Putamen (tissue), 1 donor: ENCODE measurements around the gene MBNL2.
A peak's percentile ranks its signal among the peaks of the same experiment; 100 is the strongest.
"Not testable (repeated sequence)": the region's sequence is repeated elsewhere in the genome, so short reads cannot be mapped to it uniquely, and the experiment has no call there.

Experiments
- DNase-seq: peaks from one replicate; pipeline ENCODE4 v3.0.0-alpha.2; 2016; ENCODE audit warnings: low spot score

MBNL2 gene

GRCh38 chr13:97221989-97222700, at the start of gene MBNL2:
TSS of gene MBNL2 (plus strand) at chr13:97222333. CDS start at chr13:97276236, 53,903 bp downstream.
- peak; percentile 99 for DNase-seq

DNA sequence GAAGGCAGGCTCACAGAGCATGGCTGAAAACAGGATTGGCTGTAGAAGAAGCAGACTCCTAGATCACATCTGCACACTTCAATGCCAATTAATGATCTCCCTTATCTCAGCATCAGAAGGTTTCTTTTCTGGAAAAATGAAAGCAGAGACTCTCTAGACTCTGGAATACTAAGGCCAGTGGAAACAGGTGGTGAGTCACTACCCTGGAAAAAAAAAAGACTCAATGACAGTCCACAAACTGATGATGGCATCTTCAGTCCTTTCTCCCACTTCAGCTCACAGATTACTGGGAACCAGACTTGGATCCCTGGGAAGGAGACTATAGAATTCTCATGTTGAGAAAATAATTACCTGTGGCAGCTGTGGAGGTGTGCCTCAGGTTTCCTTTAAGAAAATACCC, 47.5 kb upstream of the MBNL2 start:
- DNase-seq = no peak

- DNase-seq = no peak
Observed at GRCh38 chr13:97175041-97175440, 47.1 kb upstream of the MBNL2 start.

GRCh38 chr13:97179501-97179900, 42.6 kb upstream of the MBNL2 start:
- no peak for DNase-seq

DNA sequence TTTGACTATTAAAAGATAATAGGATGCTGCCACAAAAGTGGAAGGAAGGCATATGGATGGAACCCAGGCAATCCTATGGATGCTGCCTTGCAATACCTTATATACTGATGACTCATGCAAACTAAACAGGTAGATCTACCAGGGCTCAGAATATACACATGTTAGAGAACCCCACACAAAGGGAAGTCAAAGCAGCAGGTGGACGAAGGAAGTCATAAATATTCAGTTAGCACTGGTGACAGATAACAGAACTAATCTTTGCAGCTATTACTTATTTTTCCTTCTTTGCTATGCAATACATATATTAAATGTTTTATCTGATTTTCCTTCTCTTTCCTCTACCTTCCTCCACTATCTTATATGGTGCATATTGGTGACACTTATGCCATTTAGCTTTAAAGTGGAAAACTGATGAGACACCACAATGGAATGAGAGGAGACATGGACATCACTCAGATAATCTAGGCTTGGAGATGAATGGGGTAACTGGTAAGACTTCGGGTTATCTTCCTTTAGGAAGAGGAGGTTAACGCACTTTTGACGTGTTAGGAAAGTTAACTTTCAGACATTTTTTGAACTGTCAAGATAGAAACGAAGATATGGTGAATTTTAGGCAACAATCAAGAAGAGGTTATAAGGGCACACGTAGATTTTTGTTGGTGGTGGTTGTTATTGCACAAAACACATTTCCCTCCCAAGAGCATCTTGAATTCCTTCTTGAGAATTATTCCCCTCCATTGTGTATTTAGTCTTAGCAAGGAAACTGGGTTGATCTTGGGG, 39.8 kb upstream of the MBNL2 start:
- DNase-seq = no peak

DNA sequence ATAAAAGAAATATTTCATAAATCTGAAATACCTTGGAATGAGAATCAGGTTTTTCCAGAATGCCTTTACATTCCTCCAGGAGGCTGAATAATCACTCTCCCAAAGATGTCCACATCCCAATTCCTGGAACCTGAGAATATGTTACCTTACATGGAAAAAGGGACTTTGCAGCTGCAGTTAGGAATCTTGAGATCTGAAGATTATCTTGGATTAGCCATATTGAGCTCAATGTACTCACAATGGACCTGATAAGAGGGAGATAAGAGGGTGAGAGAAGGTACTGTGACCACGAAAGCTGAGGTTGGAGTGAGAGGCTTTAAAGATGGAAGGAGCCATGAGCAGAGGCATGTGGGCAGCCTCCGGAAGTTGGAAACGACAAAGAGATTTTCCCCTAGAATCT, 36.8 kb upstream of the MBNL2 start:
- no peak for DNase-seq

DNA sequence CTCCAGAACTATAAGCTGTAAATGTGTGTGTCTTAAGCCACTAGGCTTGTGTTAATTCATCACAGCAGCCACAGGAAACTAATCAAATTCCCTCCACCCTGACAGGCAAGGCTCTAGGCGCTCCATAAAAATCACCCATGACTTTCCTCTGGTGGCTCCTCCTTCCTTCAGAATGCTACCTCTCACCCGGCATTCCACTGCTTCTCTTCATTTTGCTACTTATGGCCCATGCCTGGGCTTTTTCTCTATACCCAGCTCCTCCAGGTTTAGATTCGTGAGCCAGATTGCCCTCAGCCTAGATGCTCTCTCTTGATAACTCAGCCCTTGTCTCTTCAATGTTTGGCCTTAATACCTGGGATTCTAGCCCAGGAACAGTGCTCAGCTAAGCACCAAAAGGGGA, 36.4 kb upstream of the MBNL2 start:
- no peak for DNase-seq

DNA sequence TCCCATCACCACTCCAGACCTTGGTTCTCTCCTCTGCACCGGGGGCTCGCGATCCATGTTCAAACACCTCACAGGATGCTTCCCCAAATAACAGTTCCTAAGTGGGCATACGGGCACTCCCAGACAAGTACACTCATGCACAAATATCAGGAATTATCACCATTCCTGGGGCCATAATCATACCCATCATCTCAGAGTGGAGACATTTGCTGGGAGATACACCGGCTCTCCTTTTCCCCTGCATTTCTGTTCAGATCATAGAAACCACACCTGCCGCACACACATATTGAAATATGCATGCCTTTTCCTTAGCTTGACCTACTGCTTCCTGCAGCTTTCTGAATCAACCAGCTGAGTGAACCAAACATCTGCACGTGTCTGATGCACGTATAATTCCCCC, 33.9 kb upstream of the MBNL2 start:
- DNase-seq = no peak

- DNase-seq = no peak
Observed at GRCh38 chr13:97189928-97190327, 32.2 kb upstream of the MBNL2 start.

- peak; percentile 28 for DNase-seq
Observed at GRCh38 chr13:97191142-97191541, 31.0 kb upstream of the MBNL2 start.

DNA sequence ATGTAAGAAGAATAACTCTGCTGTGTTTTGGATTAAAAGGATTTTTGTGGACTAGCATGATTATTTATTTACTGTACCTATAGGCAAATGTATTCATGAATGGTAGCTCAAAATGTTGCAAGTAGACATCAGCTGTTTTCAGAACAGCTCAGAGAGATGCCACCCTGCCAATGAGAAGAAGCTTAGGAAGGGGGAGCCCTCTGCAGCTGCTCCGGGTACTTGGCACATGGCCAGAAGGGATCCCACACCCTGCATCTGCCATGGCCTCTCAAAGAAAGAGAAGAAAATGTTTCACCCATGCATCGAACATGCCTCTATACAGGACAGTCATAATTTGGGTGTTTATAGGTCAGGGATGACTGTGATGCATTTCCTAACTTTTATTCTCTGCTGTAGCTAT, 30.5 kb upstream of the MBNL2 start:
- peak; percentile 73 for DNase-seq

DNA sequence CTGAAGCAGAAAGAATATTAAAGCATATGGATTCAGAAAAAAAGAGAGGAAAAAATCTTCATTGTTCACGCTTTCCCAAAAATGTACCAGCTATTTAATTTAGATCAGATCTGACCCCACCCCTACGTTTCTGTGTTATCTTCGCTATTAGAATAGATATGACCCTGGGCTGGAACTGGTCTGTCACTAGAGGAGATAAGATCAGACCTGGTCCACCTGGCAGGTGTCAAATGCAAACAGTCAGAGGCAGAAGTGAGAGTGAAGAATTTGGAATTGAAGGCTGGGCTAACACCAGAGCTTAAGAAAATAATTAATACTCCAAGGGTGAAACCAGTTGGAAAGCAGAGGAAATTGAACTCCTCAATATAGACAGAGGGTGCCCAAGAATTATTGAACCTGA, 30.0 kb upstream of the MBNL2 start:
- no peak for DNase-seq

DNA sequence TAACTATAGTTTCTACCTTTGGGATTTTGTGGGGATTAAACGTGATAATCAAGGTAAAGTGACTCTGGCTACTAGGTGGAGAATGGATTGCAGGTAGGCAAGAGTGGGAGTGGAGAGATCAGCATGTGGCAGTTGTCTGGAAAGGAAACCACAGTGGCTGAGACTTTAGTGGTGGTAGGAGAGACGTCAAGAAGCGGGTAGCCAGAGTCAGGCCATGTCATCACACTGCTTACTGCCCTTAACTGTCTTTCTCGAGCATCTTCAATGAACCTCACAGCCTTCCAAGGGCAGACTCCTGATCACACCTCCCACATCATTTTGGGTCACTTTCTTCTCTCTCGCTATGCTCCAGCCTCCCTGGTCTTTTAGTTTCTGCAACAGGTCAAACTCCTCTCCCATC, 28.6 kb upstream of the MBNL2 start:
- no peak for DNase-seq

DNA sequence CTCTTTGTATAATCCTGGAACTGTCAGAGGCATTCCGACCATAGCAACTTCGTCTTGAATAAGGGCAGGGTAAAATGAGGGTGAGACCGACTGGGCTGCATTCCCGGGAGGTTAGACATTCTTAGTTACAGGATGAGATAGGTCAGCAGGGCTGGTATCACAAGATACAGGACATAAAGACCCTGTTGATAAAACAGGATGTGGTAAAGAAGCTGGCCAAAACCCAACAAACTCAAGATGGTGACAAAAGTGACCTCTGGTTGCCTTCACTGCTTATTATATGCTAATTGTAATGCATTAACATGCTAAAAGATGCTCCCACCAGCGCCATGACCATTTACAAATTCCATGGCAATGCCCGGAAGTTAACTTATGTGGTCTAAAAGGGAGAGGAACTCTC, 27.7 kb upstream of the MBNL2 start:
- no peak for DNase-seq

DNA sequence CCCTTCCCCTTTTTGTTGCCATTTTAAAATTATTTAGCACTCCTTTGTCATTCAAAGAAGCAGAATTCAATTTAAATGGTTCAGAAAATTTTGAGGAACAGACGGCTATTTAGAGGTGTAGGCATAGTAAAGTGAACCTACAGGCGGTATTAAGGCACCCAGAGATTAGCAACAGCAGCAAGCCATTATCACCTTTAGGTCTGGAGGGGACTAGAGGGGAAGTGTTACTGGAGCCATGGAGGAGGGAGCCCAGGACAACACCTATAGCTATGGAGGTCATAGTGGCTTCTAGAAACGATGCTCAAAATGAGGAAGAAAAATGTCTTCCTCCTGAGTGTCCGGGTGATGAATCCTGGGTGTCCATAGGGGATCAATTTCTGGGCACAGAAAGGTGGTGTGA, 25.8 kb upstream of the MBNL2 start:
- no peak for DNase-seq

GRCh38 chr13:97198753-97199152, 23.4 kb upstream of the MBNL2 start:
- no peak for DNase-seq

DNA sequence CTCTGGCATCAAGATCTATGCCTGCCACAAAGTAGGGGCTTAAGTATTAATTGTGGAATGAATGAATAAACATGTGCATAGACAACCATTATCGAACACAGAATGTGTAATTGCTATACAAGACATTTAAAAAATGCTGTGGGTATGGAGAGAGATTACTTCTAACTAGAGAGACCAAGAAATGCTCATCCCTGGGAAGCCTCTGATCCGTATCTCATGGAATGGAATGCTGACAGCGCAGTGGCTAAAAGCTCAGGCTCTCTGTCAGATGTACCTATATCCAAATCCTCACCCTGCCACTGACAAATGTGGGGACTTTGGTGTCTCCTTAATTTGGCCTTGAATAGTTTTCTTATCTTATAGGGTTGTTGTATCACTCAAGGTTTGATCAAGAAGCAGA, 22.7 kb upstream of the MBNL2 start:
- no peak for DNase-seq

GRCh38 chr13:97200081-97200942, 21.8 kb upstream of the MBNL2 start:
- DNase-seq = no peak

- no peak for DNase-seq
Observed at GRCh38 chr13:97202761-97203160, 19.4 kb upstream of the MBNL2 start.

DNA sequence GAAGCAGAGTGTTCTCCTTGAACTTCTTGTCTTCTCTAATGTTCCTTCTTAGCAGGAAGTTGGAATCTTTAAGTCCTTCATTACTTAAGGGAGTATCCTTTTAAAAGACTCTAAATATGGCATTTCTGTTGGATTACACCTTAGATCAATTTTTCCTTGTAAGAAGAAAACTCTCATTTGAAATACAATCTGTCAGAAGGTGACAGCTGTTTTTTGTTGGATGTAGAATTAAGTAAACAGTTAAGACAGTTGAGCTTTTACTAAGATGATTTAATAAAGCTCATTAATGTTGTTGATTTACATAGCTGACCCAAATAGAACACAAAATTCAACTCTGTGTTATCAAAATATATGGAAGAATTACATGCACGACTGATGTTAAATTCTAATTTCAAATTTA, 16.7 kb upstream of the MBNL2 start:
- no peak for DNase-seq

GRCh38 chr13:97205982-97206381, 16.2 kb upstream of the MBNL2 start:
- no peak for DNase-seq

- DNase-seq = not testable (repeated sequence)
Observed at GRCh38 chr13:97207252-97207651, 14.9 kb upstream of the MBNL2 start.

DNA sequence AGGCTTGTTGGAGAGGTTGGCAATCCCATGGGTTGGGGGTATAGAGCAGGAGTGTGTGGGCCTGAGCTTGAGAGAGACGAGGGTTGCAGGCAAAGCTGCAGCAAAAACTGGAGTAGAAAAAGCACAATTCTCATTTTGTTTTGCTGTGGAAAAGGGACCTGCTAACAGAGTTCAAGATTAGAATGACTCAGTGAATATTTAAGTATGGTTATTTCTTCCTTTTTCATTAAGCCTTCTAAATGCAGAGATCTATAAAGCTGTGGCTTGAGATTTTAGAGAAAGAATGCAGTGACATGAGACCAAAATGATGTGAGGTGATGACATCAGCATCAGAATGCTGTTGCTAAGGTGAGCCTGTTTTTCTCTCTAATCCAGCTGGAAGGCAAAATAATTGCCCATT, 10.8 kb upstream of the MBNL2 start:
- DNase-seq = no peak
